Measurements from ENCODE around the gene ETV3L. TPM values are rescaled to one million over a fixed set of nuclear protein-coding genes. Genes with fewer than 3 reads are reported as not detected.

The ETV3L gene
- total RNA-seq, 1 donor from 2014 or later, result not detected

DNA sequence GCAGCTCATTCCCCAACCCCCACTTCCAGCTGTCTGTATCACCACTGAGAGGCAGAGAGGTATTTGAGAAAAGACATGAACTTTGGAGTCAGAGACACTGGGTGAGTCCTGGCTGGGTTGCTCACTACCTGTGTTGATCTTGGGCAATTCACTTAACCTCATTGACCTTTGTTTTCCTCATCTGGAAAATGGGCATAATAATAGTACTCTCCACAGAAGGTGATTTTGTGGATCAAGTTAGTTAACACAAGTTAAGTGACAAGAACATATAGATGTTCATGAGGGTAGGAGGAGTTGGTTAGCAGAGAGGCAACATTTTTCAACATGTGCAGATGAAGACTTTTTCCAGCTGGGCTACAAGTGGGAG is 17.1 kb upstream of the ETV3L start:
- TF ChIP-seq, protein P1, sequence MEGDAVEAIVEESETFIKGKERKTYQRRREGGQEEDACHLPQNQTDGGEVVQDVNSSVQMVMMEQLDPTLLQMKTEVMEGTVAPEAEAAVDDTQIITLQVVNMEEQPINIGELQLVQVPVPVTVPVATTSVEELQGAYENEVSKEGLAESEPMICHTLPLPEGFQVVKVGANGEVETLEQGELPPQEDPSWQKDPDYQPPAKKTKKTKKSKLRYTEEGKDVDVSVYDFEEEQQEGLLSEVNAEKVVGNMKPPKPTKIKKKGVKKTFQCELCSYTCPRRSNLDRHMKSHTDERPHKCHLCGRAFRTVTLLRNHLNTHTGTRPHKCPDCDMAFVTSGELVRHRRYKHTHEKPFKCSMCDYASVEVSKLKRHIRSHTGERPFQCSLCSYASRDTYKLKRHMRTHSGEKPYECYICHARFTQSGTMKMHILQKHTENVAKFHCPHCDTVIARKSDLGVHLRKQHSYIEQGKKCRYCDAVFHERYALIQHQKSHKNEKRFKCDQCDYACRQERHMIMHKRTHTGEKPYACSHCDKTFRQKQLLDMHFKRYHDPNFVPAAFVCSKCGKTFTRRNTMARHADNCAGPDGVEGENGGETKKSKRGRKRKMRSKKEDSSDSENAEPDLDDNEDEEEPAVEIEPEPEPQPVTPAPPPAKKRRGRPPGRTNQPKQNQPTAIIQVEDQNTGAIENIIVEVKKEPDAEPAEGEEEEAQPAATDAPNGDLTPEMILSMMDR (conservative IDR thresholded peaks at IDR 0.05; ENCODE audit: low read depth, low read length), result no peak
- no peak for DNase-seq (ENCODE audit: low read depth)
- no peak overlapping the region for H3K4me3 ChIP-seq (ENCODE audit: low read depth, low read length)

DNA sequence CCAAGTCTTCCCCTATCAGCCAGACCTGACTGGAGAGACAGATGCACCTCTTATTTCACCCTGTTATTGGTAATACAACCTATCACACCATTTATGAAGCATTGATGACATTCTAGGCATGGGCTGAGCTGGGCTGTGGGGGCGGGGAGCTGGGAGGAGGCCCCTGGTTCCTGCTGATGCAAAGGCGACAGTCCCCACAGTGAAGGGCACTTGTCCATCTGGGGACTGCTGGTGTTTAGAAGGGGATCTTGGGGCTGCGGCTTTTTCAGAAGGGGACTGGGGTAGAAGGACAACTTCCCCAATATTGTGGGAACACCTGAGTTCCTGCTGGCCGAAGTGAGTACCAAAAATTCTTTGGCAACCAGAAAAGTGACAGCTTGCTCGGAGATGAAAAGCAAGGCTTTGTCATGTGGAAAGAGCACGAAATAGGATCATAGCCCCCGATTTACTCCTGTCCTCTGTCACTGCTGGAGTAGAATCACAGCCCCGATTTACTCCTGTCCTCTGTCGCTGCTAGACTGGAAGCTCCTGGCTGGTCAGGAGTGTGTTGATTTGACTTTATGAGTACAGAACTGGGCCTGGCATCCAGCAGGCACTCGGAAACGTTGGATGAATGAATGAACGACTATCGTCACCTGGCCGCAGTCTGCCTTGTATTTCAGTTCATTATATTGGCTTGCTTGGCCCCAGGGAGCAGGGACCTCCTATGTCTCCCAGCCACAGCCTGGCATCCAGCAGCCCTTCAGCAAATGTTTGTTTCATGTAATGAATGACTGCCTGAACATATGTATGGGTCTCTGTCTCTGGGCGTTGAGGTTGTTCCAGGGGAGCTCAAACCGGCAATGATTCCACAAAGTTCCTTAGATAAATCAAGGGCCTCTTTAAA is 16.5 kb upstream of the ETV3L start:
- TF ChIP-seq, protein P1 (conservative IDR thresholded peaks at IDR 0.05; ENCODE audit: low read depth, low read length), result no peak
- no peak overlapping the region for H3K4me3 ChIP-seq (ENCODE audit: low read depth, low read length)
- no peak for DNase-seq (ENCODE audit: low read depth)

DNA sequence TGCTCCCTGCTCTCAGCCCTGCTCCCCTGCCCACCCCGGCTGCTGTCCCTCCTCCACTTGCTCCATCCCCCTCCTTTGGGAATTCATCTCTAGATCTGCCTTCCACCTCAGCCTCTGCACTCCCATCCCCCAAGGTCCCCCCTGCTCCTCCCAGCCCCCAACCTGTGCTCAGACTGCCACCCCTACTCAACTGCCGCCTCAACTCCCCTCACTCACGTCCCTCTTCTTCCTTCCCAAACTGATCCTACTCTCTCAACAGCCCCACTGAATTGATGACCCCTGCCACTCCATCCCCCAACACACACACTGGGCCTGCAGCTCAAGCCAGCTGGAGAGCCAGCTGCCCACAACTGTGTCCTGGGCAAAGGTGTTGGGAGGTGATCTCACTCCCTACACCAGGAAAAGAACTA is 15.8 kb upstream of the ETV3L start:
- no peak overlapping the region for H3K4me3 ChIP-seq (ENCODE audit: low read depth, low read length)
- DNase-seq (ENCODE audit: low read depth), result no peak
- TF ChIP-seq, protein P1 (conservative IDR thresholded peaks at IDR 0.05; ENCODE audit: low read depth, low read length), result no peak

DNA sequence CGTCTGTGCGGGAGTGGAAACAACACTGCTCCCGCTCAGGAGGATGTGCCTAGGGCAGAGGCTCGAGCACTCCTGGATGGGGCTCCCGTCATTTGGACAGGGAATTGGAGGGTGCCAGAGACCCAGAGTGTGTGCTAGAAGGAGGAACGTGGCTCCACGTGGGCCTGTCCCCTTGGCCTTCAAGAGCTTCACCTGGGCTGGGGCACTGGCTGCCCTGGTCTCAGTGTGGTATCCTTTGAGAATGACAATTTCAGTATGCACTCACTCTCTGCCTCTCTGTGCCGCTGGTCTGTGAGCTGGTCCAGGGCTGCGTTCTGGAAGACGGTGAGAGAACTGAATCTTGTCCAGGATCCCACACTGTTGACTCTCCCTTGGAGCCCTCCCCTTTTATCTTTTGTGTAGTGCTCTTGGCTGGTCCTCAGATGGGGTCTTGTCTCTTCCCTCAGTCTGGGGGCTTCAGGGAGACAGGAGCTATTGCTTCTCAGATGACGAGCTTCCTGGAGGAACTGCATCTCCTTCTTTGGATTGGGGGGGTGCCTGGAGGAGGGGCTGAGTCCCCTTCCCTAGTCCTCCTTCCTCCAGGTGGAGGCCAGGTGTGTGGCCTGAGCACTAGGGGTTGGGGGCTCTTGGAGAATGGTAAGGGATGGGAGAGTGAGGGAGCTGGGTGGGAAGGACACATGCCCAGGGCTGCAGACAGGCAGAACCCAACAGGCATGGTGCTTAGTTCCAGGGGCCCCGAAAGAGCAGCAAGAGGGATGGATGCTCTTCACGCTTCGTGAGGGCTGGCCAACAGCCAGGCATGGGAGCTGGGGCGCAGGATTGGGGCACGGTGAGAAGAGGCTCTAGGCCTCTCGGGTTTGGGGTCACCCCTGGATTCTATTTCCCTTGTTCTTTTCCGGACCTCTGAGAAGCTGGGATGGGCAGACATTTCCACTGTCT is 14.8 kb upstream of the ETV3L start:
- H3K4me3 ChIP-seq (ENCODE audit: low read depth, low read length), result no peak overlapping the region
- DNase-seq (ENCODE audit: low read depth), result no peak
- TF ChIP-seq, protein P1 (conservative IDR thresholded peaks at IDR 0.05; ENCODE audit: low read depth, low read length), result no peak

DNA sequence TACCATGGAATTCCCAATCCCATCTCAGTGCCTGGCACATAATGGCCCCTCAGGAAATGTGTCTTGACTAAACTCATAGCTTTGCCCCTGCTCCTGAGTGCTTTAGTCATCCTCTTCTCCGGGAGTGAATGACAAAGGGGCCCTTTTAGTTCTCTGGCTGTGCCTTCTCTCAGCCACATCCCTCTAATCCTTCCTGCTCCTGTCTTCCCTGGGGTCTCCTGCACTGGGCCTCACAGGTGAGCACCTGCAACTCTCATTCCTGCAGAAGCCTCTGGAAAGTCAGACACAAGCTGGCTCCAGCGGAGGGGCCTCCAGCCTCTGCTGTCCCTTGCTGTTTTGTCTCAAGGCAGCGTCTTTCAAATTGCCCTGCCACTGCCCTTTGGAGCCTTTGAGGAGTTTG is 14.0 kb upstream of the ETV3L start:
- DNase-seq (ENCODE audit: low read depth), result no peak
- TF ChIP-seq, protein P1 (conservative IDR thresholded peaks at IDR 0.05; ENCODE audit: low read depth, low read length), result no peak
- H3K4me3 ChIP-seq (ENCODE audit: low read depth, low read length), result no peak overlapping the region

DNA sequence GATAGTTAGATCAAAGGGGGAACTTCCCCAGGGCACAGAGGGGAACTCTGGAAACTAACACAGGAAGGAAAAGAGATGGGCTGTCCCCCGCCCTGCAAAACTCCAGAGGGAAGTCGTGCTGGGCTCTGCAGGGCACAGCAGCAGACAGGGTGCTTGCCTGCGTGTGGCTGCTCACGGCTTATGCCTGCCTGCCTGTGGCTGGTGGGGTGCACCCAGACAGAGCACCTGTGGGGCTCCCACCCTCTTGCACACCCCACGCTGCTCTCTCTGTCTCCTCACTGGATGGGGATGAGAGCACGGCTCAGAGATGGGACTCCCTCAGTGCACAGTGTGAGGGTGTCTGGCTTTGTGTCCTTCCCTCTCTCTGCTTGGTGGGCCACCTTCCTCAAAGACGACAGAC is 13.5 kb upstream of the ETV3L start:
- TF ChIP-seq, protein P1 (conservative IDR thresholded peaks at IDR 0.05; ENCODE audit: low read depth, low read length), result no peak
- DNase-seq (ENCODE audit: low read depth), result no peak
- H3K4me3 ChIP-seq (ENCODE audit: low read depth, low read length), result no peak overlapping the region
